Liver (tissue), 9 donors: ENCODE data around the gene NAGLU. TPM values are rescaled to one million over a fixed set of nuclear protein-coding genes. Genes with fewer than 3 reads are reported as not detected.

Experiments
- DNase-seq: peaks from one replicate; pipeline ENCODE4 v3.0.0-alpha.2; 2017; ENCODE audit warnings: low spot score
- H3K27ac ChIP-seq, 2 donors: one replicate each; pipeline ENCODE4 v1.7.0; 2013; ENCODE audit warnings: inconsistent platforms in 2 of 2, low read length in 2 of 2, control low read depth in 1 of 2, low read depth in 1 of 2, mild to moderate bottlenecking in 1 of 2
- H3K27me3 ChIP-seq, 4 donors: one replicate each; pipeline versions ENCODE4 v1.6.1 to v1.7.0; 2013; ENCODE audit warnings: low read length in 3 of 4, inconsistent platforms in 1 of 4, mild to moderate bottlenecking in 1 of 4, moderate library complexity in 1 of 4; ENCODE audit not compliant: control insufficient read depth in 4 of 4, insufficient read depth in 4 of 4
- H3K36me3 ChIP-seq, 4 donors: one replicate each; pipeline versions ENCODE4 v1.6.1 to v1.7.0; 2013; ENCODE audit warnings: low read length in 3 of 4, mild to moderate bottlenecking in 3 of 4, low read depth in 1 of 4, moderate library complexity in 1 of 4; ENCODE audit not compliant: control insufficient read depth in 4 of 4, insufficient read depth in 3 of 4
- H3K4me1 ChIP-seq, 4 donors: one replicate each; pipeline versions ENCODE4 v1.6.1 to v1.7.0; 2013; ENCODE audit warnings: low read length in 3 of 4, mild to moderate bottlenecking in 3 of 4, moderate library complexity in 1 of 4; ENCODE audit not compliant: control insufficient read depth in 4 of 4, insufficient read depth in 4 of 4
- H3K4me3 ChIP-seq, 3 donors: one replicate each; pipeline versions ENCODE4 v1.6.1 to v1.7.0; 2013; ENCODE audit warnings: low read length in 3 of 3, control low read depth in 1 of 3, low read depth in 1 of 3, mild to moderate bottlenecking in 1 of 3
- H3K9ac ChIP-seq, 2 donors: one replicate each; pipeline ENCODE4 v1.7.0; 2013; ENCODE audit warnings: low read length in 2 of 2, mild to moderate bottlenecking in 2 of 2, moderate library complexity in 2 of 2, control low read depth in 1 of 2, low read depth in 1 of 2
- H3K9me3 ChIP-seq, 4 donors: one replicate each; pipeline versions ENCODE4 v1.6.1 to v1.7.0; 2013; ENCODE audit warnings: low read length in 3 of 4; ENCODE audit not compliant: control insufficient read depth in 4 of 4
- EGR1 ChIP-seq, 2 donors: IDR thresholded peaks; 2 replicates each; pipeline ENCODE4 v1.6.1; 2016 to 2018; ENCODE audit warnings: antibody characterized with exemption in 2 of 2, low read depth in 2 of 2
- FOXA1 ChIP-seq: IDR thresholded peaks from 2 replicates; pipeline ENCODE4 v1.6.1; 2016; ENCODE audit warnings: antibody characterized with exemption
- FOXA2 ChIP-seq: IDR thresholded peaks from 2 replicates; pipeline ENCODE4 v1.6.1; 2016; ENCODE audit warnings: antibody characterized with exemption
- GABPA ChIP-seq, 2 donors: IDR thresholded peaks in 1 of 2; conservative IDR thresholded peaks in 1 of 2; 2 replicates each; pipeline ENCODE4 v1.6.1; 2016; ENCODE audit warnings: antibody characterized with exemption in 2 of 2, mild to moderate bottlenecking in 1 of 2, moderate library complexity in 1 of 2
- HNF4A ChIP-seq, 2 donors: conservative IDR thresholded peaks; 2 replicates each; pipeline ENCODE4 v1.6.1; 2016; ENCODE audit warnings: antibody characterized with exemption in 2 of 2, mild to moderate bottlenecking in 2 of 2
- HNF4G ChIP-seq: IDR thresholded peaks from 2 replicates; pipeline ENCODE4 v1.6.1; 2016; ENCODE audit warnings: antibody characterized with exemption
- JUND ChIP-seq, 2 donors: IDR thresholded peaks; 2 replicates each; pipeline ENCODE4 v1.6.1; 2016; ENCODE audit warnings: antibody characterized with exemption in 2 of 2
- NR2F2 ChIP-seq: IDR thresholded peaks from 2 replicates; pipeline ENCODE4 v1.6.1; 2016; ENCODE audit warnings: antibody characterized with exemption
- RAD21 ChIP-seq, 2 donors: IDR thresholded peaks; 2 replicates each; pipeline ENCODE4 v1.6.1; 2016; ENCODE audit warnings: antibody characterized with exemption in 2 of 2, mild to moderate bottlenecking in 2 of 2
- REST ChIP-seq: IDR thresholded peaks from 2 replicates; pipeline ENCODE4 v1.6.1; 2016; ENCODE audit warnings: antibody characterized with exemption, mild to moderate bottlenecking
- RXRA ChIP-seq, 2 donors: IDR thresholded peaks; 2 replicates each; pipeline ENCODE4 v1.6.1; 2017 to 2018; ENCODE audit warnings: antibody characterized with exemption in 2 of 2, mild to moderate bottlenecking in 1 of 2
- SP1 ChIP-seq: IDR thresholded peaks from 2 replicates; pipeline ENCODE4 v1.6.1; 2018; ENCODE audit warnings: antibody characterized with exemption, mild to moderate bottlenecking
- TAF1 ChIP-seq: conservative IDR thresholded peaks from 2 replicates; pipeline ENCODE4 v1.6.1; 2016; ENCODE audit warnings: antibody characterized with exemption, mild to moderate bottlenecking
- YY1 ChIP-seq: IDR thresholded peaks from 2 replicates; pipeline ENCODE4 v1.6.1; 2016; ENCODE audit warnings: antibody characterized with exemption, mild to moderate bottlenecking
- ZBTB33 ChIP-seq: IDR thresholded peaks from 2 replicates; pipeline ENCODE4 v1.6.1; 2016; ENCODE audit warnings: antibody characterized with exemption
- WGBS: extraction: QIAGEN DNeasy Blood & Tissue Kit; methylation state at CpG from one replicate; pipeline ENCODE4 v1.1.7; 2013; 5-methylcytosine and 5-hydroxymethylcytosine counted together
- polyA plus RNA-seq, 2 donors: library from polyadenylated mRNA; stranded (reverse) in 1 of 2; unstranded in 1 of 2; fragments of 200-250 nt in 1 of 2; fragments of >200 nt in 1 of 2; fragmentation: Nextera tagmentation in 1 of 2; extraction: Ambion mirVana in 1 of 2; gene quantifications; one replicate each; pipeline versions ENCODE4 v1.2.1 to v1.2.3, GENCODE V29; 2013 to 2015
- total RNA-seq, 2 donors: library from RNA; depleted of rRNA; stranded (reverse); fragments of >200 nt; gene quantifications; one replicate each; pipeline ENCODE4 v1.2.3, GENCODE V29; 2014
- TF ChIP-seq, protein P1 (sequence below): IDR thresholded peaks from 2 replicates; pipeline ENCODE4 v1.6.1; 2016; ENCODE audit warnings: antibody characterized with exemption
- TF ChIP-seq, protein P2 (sequence below): IDR thresholded peaks from 2 replicates; pipeline ENCODE4 v1.6.1; 2016; ENCODE audit warnings: antibody characterized with exemption
- donor health status: healthy.
- donor health status: healthy.
- donor health status: healthy.
- donor health status: healthy.
- donor health status: healthy.

NAGLU gene
- total and polyA plus RNA-seq, 4 donors, result 15.5 to 41.2 (median 28.9) TPM

DNA sequence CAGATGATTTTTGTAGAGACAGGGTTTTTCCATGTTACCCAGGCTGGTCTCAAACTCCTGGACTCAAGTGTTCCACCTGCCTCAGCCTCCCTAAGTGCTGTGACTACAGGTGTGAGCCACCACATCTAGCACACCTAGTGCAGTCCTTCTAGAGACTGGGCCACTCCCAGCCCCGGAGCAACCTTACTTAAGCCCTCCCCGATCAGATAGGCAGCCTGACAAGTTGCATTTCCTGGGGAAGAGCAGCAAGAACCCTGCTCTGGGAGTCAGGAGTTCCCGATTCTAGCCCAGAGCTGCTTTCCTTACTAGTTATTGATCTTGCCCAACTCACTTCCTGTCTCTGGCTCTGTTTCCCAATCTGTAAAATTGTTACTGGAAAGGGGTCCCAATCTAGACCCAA lies 7.0 kb upstream of the NAGLU start (continued):
- TF ChIP-seq, protein P1, sequence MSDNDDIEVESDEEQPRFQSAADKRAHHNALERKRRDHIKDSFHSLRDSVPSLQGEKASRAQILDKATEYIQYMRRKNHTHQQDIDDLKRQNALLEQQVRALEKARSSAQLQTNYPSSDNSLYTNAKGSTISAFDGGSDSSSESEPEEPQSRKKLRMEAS, result no peak
- TF ChIP-seq REST (no peak), HNF4G (no peak), NR2F2 (no peak), YY1 (no peak)

- Histone ChIP-seq H3K9ac (no peak overlapping the region), H3K9me3 (no peaks in the 10 kb centered on the region), H3K4me3 (no peak overlapping the region), H3K36me3 (no peaks in the 10 kb centered on the region), H3K4me1 (peaks cover 23 to 56% (median 42%) of the 10 kb centered on the region in 4 donors), H3K27ac (peak overlapping the region; percentile 80 to 89), H3K27me3 (no peaks in the 10 kb centered on the region)
- peak; percentile 7 to 16 for TF ChIP-seq RAD21 (IDR thresholded peaks at IDR 0.05)
- TF ChIP-seq YY1, result peak; percentile 29
- peak; percentile 84 to 87 for TF ChIP-seq HNF4A (conservative IDR thresholded peaks at IDR 0.05)
- TF ChIP-seq TAF1, result no peak
- peak in 1 of 2 donors; percentile 51 for TF ChIP-seq JUND (IDR thresholded peaks at IDR 0.05)
- peak; percentile 96 for TF ChIP-seq FOXA1
- TF ChIP-seq EGR1 (IDR thresholded peaks at IDR 0.05; ENCODE audit: low read depth in 2 of 2), result no peak
- TF ChIP-seq RXRA (IDR thresholded peaks at IDR 0.05), result peak; percentile 76 to 86
- TF ChIP-seq HNF4G, result peak; percentile 24
- no peak for TF ChIP-seq GABPA (IDR thresholded peaks at IDR 0.05 in 1 of 2, conservative IDR thresholded peaks at IDR 0.05 in 1 of 2)
- TF ChIP-seq REST, result no peak
- TF ChIP-seq, protein P2, sequence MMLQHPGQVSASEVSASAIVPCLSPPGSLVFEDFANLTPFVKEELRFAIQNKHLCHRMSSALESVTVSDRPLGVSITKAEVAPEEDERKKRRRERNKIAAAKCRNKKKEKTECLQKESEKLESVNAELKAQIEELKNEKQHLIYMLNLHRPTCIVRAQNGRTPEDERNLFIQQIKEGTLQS, result no peak
- peak; percentile 97 for TF ChIP-seq FOXA2
- TF ChIP-seq, protein P1, result peak; percentile 63
- TF ChIP-seq SP1, result peak; percentile 73
- TF ChIP-seq ZBTB33, result peak; percentile 19
- TF ChIP-seq NR2F2, result no peak
- DNase-seq, result no peak
- 62% methylated on average over 2 of the region's 2 CpGs for WGBS
These were observed 5.0 kb upstream of the NAGLU start for GRCh38 chr17:42530952-42531454.
